Measurements from ENCODE around the gene ESR1.

ESR1 gene

GRCh38 chr6:151905072-151905471 lies 97.6 kb downstream of the ESR1 start:
- no CpG with 5 or more reads among the region's 3 CpGs for WGBS, 2 donors (ENCODE audit: extremely low coverage in 2 of 2, insufficient read length in 2 of 2, insufficient replicate concordance in 1 of 2)
- no peak overlapping the region for H3K4me2 ChIP-seq (ENCODE audit: insufficient read depth, low read length, poor library complexity, severe bottlenecking)

GRCh38 chr6:151905854-151906253 lies 98.4 kb downstream of the ESR1 start:
- Histone ChIP-seq H3K4me1 (ENCODE audit: control insufficient read depth in 2 of 2, insufficient read depth in 1 of 2, low read depth in 1 of 2, low read length in 2 of 2) (no peaks in the 10 kb centered on the region), H3K14ac (ENCODE audit: low read length) (no peak overlapping the region)
- WGBS, 2 donors (ENCODE audit: extremely low coverage in 2 of 2, insufficient read length in 2 of 2, insufficient replicate concordance in 1 of 2) = no CpG with 5 or more reads among the region's 4 CpGs

More at GRCh38 chr6:151905072-151905471, 97.6 kb downstream of the ESR1 start:
- DNase-seq (ENCODE audit: low spot score) = no peak
- Histone ChIP-seq H2BK15ac (ENCODE audit: low read length) (no peak overlapping the region), H3K9me3 (replicated peaks in 1 of 2; ENCODE audit: control insufficient read depth in 2 of 2, insufficient read depth in 1 of 2, low read depth in 1 of 2, low read length in 2 of 2) (peaks cover 0 to 1% of the 10 kb centered on the region in 2 donors), H4K91ac (ENCODE audit: low read depth, low read length, poor library complexity) (no peak overlapping the region), H2BK5ac (ENCODE audit: low read length) (no peak overlapping the region), H2BK120ac (ENCODE audit: low read depth, low read length) (no peak overlapping the region), H4K8ac (ENCODE audit: low read depth, low read length) (no peak overlapping the region), H3K27ac (replicated peaks; ENCODE audit: low read length) (no peak overlapping the region), H3K36me3 (replicated peaks in 1 of 2; ENCODE audit: control insufficient read depth in 2 of 2, insufficient read depth in 2 of 2, low read length in 2 of 2) (no peaks in the 10 kb centered on the region), H3K27me3 (ENCODE audit: control insufficient read depth in 3 of 3, insufficient read depth in 3 of 3, low read depth in 1 of 3, low read length in 3 of 3) (no peaks in the 10 kb centered on the region), H2AK5ac (ENCODE audit: low read depth, low read length) (no peak overlapping the region), H3K4ac (ENCODE audit: low read length) (no peak overlapping the region), H2BK12ac (ENCODE audit: low read length) (no peak overlapping the region), H3K14ac (ENCODE audit: low read length) (no peak overlapping the region), H2AFZ (ENCODE audit: low read length) (no peak overlapping the region), H3K79me1 (ENCODE audit: low read depth, low read length) (no peaks in the 10 kb centered on the region), H3K18ac (ENCODE audit: low read length) (no peak overlapping the region), H3K9ac (ENCODE audit: low read depth, low read length, poor library complexity) (no peak overlapping the region), H3K4me3 (ENCODE audit: low read length in 2 of 2) (no peak overlapping the region), H3K23ac (ENCODE audit: low read depth, low read length, poor library complexity) (no peak overlapping the region), H3K4me1 (ENCODE audit: control insufficient read depth in 2 of 2, insufficient read depth in 1 of 2, low read depth in 1 of 2, low read length in 2 of 2) (no peaks in the 10 kb centered on the region)

GRCh38 chr6:151911401-151911800 lies 103.9 kb downstream of the ESR1 start:
- Histone ChIP-seq H2BK15ac (ENCODE audit: low read length) (no peak overlapping the region), H3K23ac (ENCODE audit: low read depth, low read length, poor library complexity) (no peak overlapping the region), H2BK5ac (ENCODE audit: low read length) (no peak overlapping the region), H3K4me3 (ENCODE audit: low read length in 2 of 2) (no peak overlapping the region), H3K36me3 (replicated peaks in 1 of 2; ENCODE audit: control insufficient read depth in 2 of 2, insufficient read depth in 2 of 2, low read length in 2 of 2) (no peaks in the 10 kb centered on the region), H3K9me3 (replicated peaks in 1 of 2; ENCODE audit: control insufficient read depth in 2 of 2, insufficient read depth in 1 of 2, low read depth in 1 of 2, low read length in 2 of 2) (no peaks in the 10 kb centered on the region), H3K4me2 (ENCODE audit: insufficient read depth, low read length, poor library complexity, severe bottlenecking) (no peak overlapping the region), H3K18ac (ENCODE audit: low read length) (no peak overlapping the region), H2AFZ (ENCODE audit: low read length) (no peak overlapping the region), H3K4ac (ENCODE audit: low read length) (no peak overlapping the region), H2BK12ac (ENCODE audit: low read length) (no peak overlapping the region), H4K8ac (ENCODE audit: low read depth, low read length) (no peak overlapping the region), H3K27me3 (ENCODE audit: control insufficient read depth in 3 of 3, insufficient read depth in 3 of 3, low read depth in 1 of 3, low read length in 3 of 3) (no peaks in the 10 kb centered on the region), H3K79me1 (ENCODE audit: low read depth, low read length) (no peaks in the 10 kb centered on the region), H3K14ac (ENCODE audit: low read length) (no peak overlapping the region), H3K27ac (replicated peaks; ENCODE audit: low read length) (no peak overlapping the region), H3K4me1 (ENCODE audit: control insufficient read depth in 2 of 2, insufficient read depth in 1 of 2, low read depth in 1 of 2, low read length in 2 of 2) (no peaks in the 10 kb centered on the region), H2AK5ac (ENCODE audit: low read depth, low read length) (no peak overlapping the region), H3K9ac (ENCODE audit: low read depth, low read length, poor library complexity) (no peak overlapping the region), H2BK120ac (ENCODE audit: low read depth, low read length) (no peak overlapping the region), H4K91ac (ENCODE audit: low read depth, low read length, poor library complexity) (no peak overlapping the region)
- DNase-seq (ENCODE audit: low spot score) = no peak
- WGBS, 2 donors (ENCODE audit: extremely low coverage in 2 of 2, insufficient read length in 2 of 2, insufficient replicate concordance in 1 of 2) = no CpG with 5 or more reads among the region's 2 CpGs

More at GRCh38 chr6:151905854-151906253, 98.4 kb downstream of the ESR1 start:
- H3K9ac ChIP-seq (ENCODE audit: low read depth, low read length, poor library complexity) = no peak overlapping the region
- no peak overlapping the region for H3K27ac ChIP-seq (replicated peaks; ENCODE audit: low read length)
- H3K4me3 ChIP-seq (ENCODE audit: low read length in 2 of 2) = no peak overlapping the region
- no peak overlapping the region for H2BK15ac ChIP-seq (ENCODE audit: low read length)
- no peaks in the 10 kb centered on the region for H3K27me3 ChIP-seq (ENCODE audit: control insufficient read depth in 3 of 3, insufficient read depth in 3 of 3, low read depth in 1 of 3, low read length in 3 of 3)
- H3K4ac ChIP-seq (ENCODE audit: low read length) = no peak overlapping the region
- no peak overlapping the region for H3K4me2 ChIP-seq (ENCODE audit: insufficient read depth, low read length, poor library complexity, severe bottlenecking)
- H3K9me3 ChIP-seq (replicated peaks in 1 of 2; ENCODE audit: control insufficient read depth in 2 of 2, insufficient read depth in 1 of 2, low read depth in 1 of 2, low read length in 2 of 2) = peaks cover 0 to under 1% of the 10 kb centered on the region in 2 donors
- H2BK5ac ChIP-seq (ENCODE audit: low read length) = no peak overlapping the region
- no peak overlapping the region for H4K8ac ChIP-seq (ENCODE audit: low read depth, low read length)
- no peak overlapping the region for H3K18ac ChIP-seq (ENCODE audit: low read length)
- H3K36me3 ChIP-seq (replicated peaks in 1 of 2; ENCODE audit: control insufficient read depth in 2 of 2, insufficient read depth in 2 of 2, low read length in 2 of 2) = no peaks in the 10 kb centered on the region
- DNase-seq (ENCODE audit: low spot score) = no peak
- H2BK12ac ChIP-seq (ENCODE audit: low read length) = no peak overlapping the region
- H4K91ac ChIP-seq (ENCODE audit: low read depth, low read length, poor library complexity) = no peak overlapping the region
- H3K79me1 ChIP-seq (ENCODE audit: low read depth, low read length) = no peaks in the 10 kb centered on the region
- H2AK5ac ChIP-seq (ENCODE audit: low read depth, low read length) = no peak overlapping the region
- H2AFZ ChIP-seq (ENCODE audit: low read length) = no peak overlapping the region
- H3K23ac ChIP-seq (ENCODE audit: low read depth, low read length, poor library complexity) = no peak overlapping the region
- H2BK120ac ChIP-seq (ENCODE audit: low read depth, low read length) = no peak overlapping the region

- Histone ChIP-seq H3K4ac (ENCODE audit: low read length) (no peak overlapping the region), H3K4me1 (ENCODE audit: control insufficient read depth in 2 of 2, insufficient read depth in 1 of 2, low read depth in 1 of 2, low read length in 2 of 2) (no peaks in the 10 kb centered on the region), H3K9ac (ENCODE audit: low read depth, low read length, poor library complexity) (no peak overlapping the region), H2AK5ac (ENCODE audit: low read depth, low read length) (no peak overlapping the region), H2BK5ac (ENCODE audit: low read length) (no peak overlapping the region), H3K9me3 (replicated peaks in 1 of 2; ENCODE audit: control insufficient read depth in 2 of 2, insufficient read depth in 1 of 2, low read depth in 1 of 2, low read length in 2 of 2) (no peaks in the 10 kb centered on the region), H4K91ac (ENCODE audit: low read depth, low read length, poor library complexity) (no peak overlapping the region), H2BK12ac (ENCODE audit: low read length) (no peak overlapping the region), H3K14ac (ENCODE audit: low read length) (no peak overlapping the region), H3K18ac (ENCODE audit: low read length) (no peak overlapping the region), H3K36me3 (replicated peaks in 1 of 2; ENCODE audit: control insufficient read depth in 2 of 2, insufficient read depth in 2 of 2, low read length in 2 of 2) (no peaks in the 10 kb centered on the region), H2AFZ (ENCODE audit: low read length) (no peak overlapping the region), H3K4me3 (ENCODE audit: low read length in 2 of 2) (no peak overlapping the region), H3K27ac (replicated peaks; ENCODE audit: low read length) (no peak overlapping the region), H3K23ac (ENCODE audit: low read depth, low read length, poor library complexity) (no peak overlapping the region), H4K8ac (ENCODE audit: low read depth, low read length) (no peak overlapping the region), H3K27me3 (ENCODE audit: control insufficient read depth in 3 of 3, insufficient read depth in 3 of 3, low read depth in 1 of 3, low read length in 3 of 3) (no peaks in the 10 kb centered on the region), H2BK120ac (ENCODE audit: low read depth, low read length) (no peak overlapping the region), H2BK15ac (ENCODE audit: low read length) (no peak overlapping the region), H3K79me1 (ENCODE audit: low read depth, low read length) (no peaks in the 10 kb centered on the region), H3K4me2 (ENCODE audit: insufficient read depth, low read length, poor library complexity, severe bottlenecking) (no peak overlapping the region)
- no CpG with 5 or more reads among the region's 4 CpGs for WGBS, 2 donors (ENCODE audit: extremely low coverage in 2 of 2, insufficient read length in 2 of 2, insufficient replicate concordance in 1 of 2)
- no peak for DNase-seq (ENCODE audit: low spot score)
These were observed 107.0 kb downstream of the ESR1 start for GRCh38 chr6:151914484-151914883.

Data from neuronal stem cell (in vitro differentiated cells).